ENCODE measurements around the gene SH2D1B.

Gene SH2D1B

DNA sequence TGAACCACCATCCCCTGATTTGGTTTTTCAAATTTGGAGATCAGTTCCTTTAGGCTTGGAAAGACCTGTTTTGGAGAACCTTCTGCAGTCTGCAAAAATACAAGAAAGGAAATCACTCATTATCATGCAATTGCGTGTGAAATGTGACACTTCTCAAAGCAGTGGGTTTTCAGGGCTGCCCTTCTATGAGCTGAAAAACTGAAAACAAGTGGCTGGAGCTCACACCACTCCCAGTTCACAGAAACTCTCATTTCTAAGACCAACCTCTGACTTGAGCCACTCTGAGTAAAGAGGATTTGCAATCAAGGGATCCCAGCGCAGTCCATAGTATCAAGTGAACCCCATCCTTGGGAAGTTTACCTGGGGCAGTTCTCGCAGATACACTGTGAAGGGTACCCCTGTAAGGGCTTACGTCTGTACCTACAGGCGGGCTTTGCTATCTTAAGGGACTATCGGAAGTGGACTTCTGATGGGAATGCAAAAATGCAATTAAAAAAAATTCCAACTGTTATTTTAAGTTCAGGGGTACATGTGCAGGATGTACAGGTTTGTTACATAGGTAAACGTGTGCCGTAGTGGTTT lies 12.8 kb downstream of the SH2D1B start:
- no peak for ATAC-seq
- no peak for DNase-seq

DNA sequence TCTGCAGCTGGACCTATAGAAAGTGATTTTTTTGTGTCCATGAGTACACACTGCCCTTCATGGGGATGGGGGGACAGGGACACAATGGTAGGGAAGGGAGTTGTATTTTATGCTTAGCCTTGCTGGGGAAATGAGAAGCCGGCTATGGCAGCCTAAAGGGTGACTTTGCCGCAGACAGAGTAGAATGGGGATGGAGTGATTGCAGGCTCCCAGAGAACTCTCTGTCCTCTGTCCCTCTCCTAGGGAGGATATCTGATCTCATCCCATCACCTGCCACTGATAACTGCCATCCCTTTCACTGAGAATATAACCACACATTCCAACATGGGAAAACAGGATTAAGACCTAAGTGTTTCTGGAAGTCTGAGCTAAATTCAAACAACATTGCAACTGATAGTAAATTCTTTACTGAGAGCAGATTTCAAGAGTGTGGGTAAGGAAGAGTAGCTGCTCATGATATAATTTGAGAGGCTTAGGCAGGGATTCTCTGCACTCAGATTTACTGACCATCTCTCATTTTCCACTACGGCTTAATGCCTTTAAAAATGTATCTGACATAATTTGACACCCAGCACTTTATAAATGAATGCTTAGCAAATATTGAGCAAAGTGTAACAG lies 13.9 kb downstream of the SH2D1B start:
- DNase-seq = no peak
- no peak for ATAC-seq

DNA sequence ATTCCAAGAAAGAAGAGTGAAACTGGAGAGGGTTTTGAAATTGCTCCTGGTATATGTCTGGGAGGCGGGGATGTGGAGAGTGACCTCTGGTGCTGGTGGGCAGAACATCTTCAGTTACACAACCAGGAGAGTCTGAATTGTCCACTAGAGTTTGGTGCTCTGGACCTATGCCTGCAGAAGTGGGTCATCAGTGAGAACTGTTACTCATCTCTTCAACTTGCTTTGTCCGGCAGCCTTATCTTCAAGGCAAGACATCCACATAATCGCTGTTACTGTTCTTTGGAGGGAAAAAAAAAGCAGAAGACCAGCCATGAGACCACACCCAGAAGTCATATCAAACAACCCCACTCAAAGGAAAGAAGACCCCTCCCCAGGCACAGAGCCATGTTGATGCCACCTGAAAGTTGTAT lies 14.9 kb downstream of the SH2D1B start:
- ATAC-seq = no peak
- no peak for DNase-seq

GRCh38 chr1:162396201-162396906 lies 15.6 kb downstream of the SH2D1B start:
- DNase-seq = no peak
- ATAC-seq = no peak

DNA sequence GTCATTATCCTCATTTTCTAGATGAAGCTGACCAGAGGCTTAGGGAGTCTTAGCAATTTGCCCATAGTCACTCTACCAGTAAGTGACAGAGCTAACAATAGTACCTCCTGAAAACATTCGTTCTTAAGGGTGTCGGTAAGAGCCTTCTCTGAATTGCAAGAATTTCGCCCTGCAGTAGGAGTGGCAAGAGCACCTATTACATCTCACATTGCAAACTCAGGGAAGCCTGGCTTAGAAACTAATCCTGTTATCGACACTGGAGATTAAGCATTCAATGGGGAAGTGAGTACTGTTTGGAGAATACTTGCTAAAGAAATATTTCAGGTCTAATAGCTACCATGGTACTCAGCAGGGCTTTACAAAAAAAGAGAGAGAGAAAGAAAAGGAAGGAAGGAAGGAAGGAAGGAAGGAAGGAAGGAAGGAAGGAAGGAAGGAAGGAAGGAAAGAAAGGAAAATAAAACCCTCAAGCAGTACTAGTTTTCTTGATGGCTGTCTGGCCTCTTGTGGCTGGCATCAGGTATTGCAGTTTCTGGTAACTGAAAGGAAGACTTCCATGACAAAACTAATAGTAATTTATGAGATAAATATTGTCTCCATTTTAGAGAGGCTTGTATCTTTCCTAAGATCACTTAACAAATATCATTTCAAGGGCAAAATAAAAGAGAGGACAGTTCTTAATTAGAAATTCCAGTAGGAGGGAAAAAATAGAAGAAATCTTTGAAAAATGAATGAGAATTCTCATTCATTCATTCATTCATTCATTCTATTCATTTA lies 20.0 kb downstream of the SH2D1B start:
- DNase-seq = no peak

GRCh38 chr1:162390396-162391185 lies 21.3 kb downstream of the SH2D1B start:
- ATAC-seq = no peak
- no peak for DNase-seq

More for the DNA sequence above, 20.0 kb downstream of the SH2D1B start:
- no peak for ATAC-seq

DNA sequence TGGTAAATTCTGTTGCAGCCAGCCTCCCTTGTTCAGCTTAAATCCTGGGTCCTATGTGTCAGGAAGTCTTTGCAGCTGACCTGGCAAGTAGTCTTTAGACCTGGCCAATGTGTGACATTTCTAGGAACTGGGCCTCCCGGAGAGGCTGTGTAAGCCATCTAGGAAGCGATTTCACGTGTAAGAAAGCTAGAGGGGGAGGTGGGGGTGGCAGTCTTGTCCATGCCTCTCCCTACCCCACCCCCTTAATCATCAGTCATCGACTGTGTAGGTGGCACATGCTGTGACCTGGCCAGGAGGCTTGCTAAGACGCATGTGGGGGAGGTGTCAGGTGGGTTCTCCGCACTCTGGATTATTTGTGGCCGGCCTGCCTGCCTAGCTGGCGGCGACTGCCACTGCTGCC lies 22.0 kb downstream of the SH2D1B start:
- DNase-seq = no peak
- ATAC-seq = no peak

DNA sequence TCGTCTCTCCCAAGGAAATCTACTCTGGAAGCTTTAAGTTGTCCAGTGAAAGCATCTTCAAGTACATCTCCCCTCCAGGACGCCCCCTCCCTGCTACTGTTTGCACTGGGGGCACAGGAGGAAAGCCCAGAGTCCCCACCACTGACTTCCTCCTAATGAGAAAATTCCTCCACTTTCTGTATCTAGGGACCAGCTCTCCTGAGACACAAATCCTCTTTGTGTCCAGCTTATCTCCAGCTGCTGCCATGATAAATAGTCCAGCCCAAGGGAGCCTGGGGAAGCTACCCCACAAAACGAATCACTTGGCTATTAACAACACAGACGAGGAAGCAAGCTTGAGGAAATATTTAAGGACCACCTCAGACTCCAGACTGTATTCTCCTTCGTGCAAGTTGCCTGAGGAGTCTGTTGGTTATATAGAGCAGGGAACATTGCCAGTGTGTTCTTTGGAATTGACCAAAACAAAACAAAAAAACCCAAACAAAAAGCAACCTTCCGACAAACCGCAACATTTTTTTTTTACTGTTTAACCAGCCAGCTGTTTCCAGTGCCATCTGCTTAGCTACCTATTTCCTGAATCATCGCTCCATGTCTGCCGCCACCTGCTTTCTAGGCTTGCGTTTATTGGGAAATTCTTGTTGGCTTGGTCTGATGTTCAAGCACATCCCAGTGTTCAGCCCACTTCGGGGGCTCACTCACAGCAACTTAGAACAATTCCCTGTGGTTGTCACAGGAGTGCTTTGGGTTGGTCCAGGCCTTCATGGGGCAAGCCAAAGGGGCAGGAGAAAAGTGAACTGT lies 22.7 kb downstream of the SH2D1B start:
- ATAC-seq = no peak
- DNase-seq = no peak

DNA sequence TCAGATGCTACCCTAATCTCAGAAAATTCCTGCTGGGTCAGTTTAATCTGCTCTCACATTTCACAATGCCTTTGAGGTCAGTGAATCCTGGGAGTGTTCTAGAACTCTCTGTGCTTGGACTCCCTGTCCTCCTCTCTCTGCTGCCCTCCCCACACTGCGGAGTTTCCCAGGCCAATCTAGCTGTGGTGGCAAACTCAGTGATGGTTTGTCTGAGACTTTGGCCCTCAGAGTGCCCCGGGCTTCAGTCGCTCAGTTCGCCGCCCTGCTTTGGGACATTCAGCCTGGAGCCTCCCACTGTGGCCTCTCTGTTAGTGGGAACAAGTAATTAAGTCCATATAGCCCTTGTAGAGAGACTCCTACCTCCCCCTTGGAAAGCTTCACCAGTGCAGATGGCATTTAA lies 23.3 kb downstream of the SH2D1B start:
- ATAC-seq (no peak), DNase-seq (no peak)

DNA sequence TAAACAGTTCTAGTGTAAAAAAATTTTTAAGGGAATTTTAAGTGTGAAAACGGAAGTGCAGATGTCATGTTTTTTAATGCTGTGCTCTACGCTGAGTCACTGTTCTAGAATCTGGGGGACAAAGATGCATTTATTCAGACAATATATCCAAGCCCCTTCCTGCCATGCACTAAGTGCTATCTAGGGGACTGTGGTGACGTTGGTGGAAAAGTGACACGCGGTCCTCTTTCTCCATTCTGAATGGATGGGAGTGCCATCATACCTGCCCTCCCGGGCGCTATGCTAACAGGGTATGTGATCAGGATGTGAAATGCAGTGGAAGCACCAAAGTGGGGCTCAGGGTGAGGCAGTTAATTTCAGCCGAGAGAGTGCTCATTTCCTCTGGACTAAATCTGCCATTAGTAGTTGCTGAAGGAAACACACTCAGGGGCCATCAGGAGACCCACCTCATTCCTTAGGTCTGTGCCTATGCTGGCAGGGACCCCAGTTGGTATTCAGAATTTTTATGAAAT lies 23.8 kb downstream of the SH2D1B start:
- no peak for DNase-seq
- no peak for ATAC-seq

DNA sequence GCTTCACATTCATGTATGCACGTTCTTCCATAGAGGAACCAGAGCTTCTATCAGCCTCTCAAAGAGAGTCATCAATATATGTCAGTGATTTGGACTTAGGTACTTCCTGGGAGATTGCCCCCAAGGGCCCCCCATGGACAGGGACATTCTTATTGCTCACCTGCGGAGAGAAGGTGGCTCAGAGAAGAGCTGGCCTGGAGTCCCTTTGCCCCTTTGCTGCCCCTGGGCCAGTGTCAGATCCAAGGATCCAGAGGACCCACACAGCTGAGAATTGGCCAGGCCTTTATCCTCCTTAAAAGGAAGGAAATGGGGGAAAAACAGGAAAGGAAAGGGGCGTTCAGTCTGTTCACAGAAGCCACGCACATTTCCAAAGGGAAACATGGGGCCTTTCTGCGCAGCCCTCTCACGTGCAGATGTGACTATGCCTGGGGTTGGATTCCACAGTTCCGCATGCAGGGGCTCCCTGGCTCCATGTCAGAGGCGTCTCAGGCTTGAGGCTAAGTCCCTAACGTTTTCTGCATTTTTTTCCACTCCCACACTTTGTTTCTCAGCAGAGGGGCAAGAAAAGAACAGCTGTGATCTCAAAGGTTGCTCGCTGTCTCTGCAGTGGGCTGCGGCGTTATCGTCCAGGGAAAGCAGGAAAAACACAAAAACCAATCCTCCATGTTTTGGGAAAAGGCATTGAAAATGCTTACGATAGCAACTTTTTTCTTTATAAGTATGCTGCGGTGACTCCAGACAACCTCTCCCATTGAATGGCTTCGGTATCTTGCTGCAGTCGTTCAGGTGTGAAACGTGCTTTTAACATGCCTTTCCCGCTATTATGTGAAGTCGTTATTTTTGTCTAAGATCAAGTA lies 24.5 kb downstream of the SH2D1B start:
- ATAC-seq (no peak), DNase-seq (no peak)

- no peak for DNase-seq
- ATAC-seq = no peak
Measured at GRCh38 chr1:162386292-162387225, 25.4 kb downstream of the SH2D1B start.

GRCh38 chr1:162385702-162386101 lies 26.2 kb downstream of the SH2D1B start:
- ATAC-seq (no peak), DNase-seq (no peak)

DNA sequence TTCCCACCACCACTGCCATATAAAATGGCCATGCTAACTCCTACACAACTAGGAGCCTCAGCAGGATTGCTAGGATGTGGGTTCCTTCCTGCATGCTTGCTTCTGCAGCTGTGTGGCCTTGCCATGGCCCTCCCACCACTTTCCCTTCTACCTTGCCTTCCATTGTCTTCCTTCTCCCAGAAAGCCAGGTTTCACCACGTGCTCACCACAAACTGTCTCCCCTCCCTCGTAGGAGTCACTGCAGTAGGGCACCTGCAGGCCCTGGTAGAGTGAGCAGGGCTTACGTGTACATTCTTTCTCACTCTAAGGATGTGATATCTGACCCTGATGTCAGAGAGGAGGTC lies 26.7 kb downstream of the SH2D1B start:
- no peak for DNase-seq
- no peak for ATAC-seq

- DNase-seq (no peak), ATAC-seq (no peak)
Measured at GRCh38 chr1:162384601-162385279, 27.2 kb downstream of the SH2D1B start.

DNA sequence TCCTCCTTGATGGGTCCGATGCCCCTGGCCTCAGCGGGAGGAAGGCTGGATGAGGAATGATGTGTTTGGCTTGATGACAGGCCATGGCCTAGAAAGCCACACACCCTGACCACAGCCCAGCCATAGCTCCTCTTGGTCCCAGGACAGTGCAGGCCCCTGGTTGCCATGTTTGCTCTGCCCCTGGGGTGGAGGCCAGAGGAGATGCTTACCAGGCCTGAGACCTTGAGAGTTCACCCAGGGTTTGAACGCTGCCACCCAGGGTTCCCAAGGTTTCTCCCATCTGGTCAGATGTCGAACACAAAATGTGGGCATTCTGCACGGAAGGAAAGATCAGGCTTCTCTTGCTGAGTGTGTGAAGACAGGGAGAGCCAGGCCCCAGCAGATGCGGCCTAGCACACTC lies 27.8 kb downstream of the SH2D1B start:
- ATAC-seq (no peak), DNase-seq (no peak)

- DNase-seq (no peak), ATAC-seq (no peak)
Measured at GRCh38 chr1:162383516-162383915, 28.4 kb downstream of the SH2D1B start.

DNA sequence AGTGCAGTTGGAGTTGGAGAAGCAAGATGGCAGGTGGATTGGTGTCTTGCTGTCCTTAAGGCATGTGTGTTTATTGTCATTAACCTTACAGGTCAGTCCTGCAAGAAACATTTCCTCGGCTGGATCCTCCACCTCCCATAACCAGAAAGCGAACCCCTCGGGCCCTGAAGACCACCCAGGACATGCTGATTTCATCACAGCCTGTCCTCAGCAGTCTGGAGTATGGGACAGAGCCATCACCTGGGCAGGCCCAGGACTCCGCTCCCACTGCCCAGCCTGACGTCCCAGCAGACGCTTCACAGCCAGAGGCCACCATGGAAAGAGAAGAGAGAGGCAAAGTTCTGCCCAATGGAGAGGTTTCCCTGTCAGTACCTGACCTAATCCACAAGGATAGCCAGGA lies 28.8 kb downstream of the SH2D1B start:
- no peak for DNase-seq

More for the DNA sequence above, 28.8 kb downstream of the SH2D1B start:
- ATAC-seq = no peak
